Large intestine (tissue), 12 donors: ENCODE results near the gene HSPD1. TPM values are rescaled to one million over a fixed set of nuclear protein-coding genes. Genes with fewer than 3 reads are reported as not detected.

ENCODE experiments used
- DNase-seq, 2 donors: peaks; one replicate each; pipeline versions ENCODE4 v3.0.0 to v3.0.0-alpha.2; 2013
- H3K27ac ChIP-seq: one replicate; pipeline ENCODE4 v1.5.1; 2013; ENCODE audit warnings: low read length
- H3K27me3 ChIP-seq: 2 replicates; pipeline ENCODE4 v1.6.1; 2013; ENCODE audit warnings: low read length; ENCODE audit not compliant: control insufficient read depth, insufficient read depth
- H3K36me3 ChIP-seq: 2 replicates; pipeline ENCODE4 v1.6.1; 2013; ENCODE audit warnings: low read length; ENCODE audit not compliant: control insufficient read depth, insufficient read depth
- H3K4me1 ChIP-seq: one replicate; pipeline ENCODE4 v1.6.1; 2013; ENCODE audit warnings: low read length; ENCODE audit not compliant: control insufficient read depth, insufficient read depth
- H3K4me3 ChIP-seq: one replicate; pipeline ENCODE4 v1.5.1; 2013; ENCODE audit warnings: low read length
- H3K9me3 ChIP-seq: one replicate; pipeline ENCODE4 v1.6.1; 2013; ENCODE audit warnings: mild to moderate bottlenecking, low read depth, low read length, moderate library complexity; ENCODE audit not compliant: control insufficient read depth
- WGBS: methylation state at CpG from one replicate; pipeline ENCODE4 v1.1.5; 2013; ENCODE audit warnings: low lambda C conversion rate; ENCODE audit not compliant: insufficient coverage; 5-methylcytosine and 5-hydroxymethylcytosine counted together
- long read RNA-seq, 11 donors: transcript quantifications; one replicate each; lab custom pipeline, GENCODE V29; 2026
- polyA plus RNA-seq: library from polyadenylated mRNA; unstranded; fragments of 120-200 nt; gene quantifications from one replicate; pipeline ENCODE4 v1.2.1, GENCODE V29; 2013

Gene HSPD1
- polyA plus RNA-seq, result 607 TPM
- long read RNA-seq, donor 1, transcript HSPD1-210 (3 exons, 714 nt), result minor isoform, 9 of 1,081 reads
- long read RNA-seq, donor 1, transcript HSPD1-202 (12 exons, 2,455 nt), result major isoform, 54 of 1,081 reads
- long read RNA-seq, donor 1, partial matches to known transcripts, result 716 of 1,081 reads
- long read RNA-seq, donor 1, other reads (novel, unspliced or antisense), result 299 of 1,081 reads
- long read RNA-seq, donor 2, transcript HSPD1-211 (4 exons, 853 nt), result minor isoform, 6 of 2,183 reads
- long read RNA-seq, donor 2, transcript HSPD1-210 (3 exons, 714 nt), result minor isoform, 24 of 2,183 reads
- long read RNA-seq, donor 2, transcript HSPD1-202 (12 exons, 2,455 nt), result major isoform, 106 of 2,183 reads
- long read RNA-seq, donor 2, partial matches to known transcripts, result 1,362 of 2,183 reads
- long read RNA-seq, donor 2, other reads (novel, unspliced or antisense), result 682 of 2,183 reads
- long read RNA-seq, donor 3, result 0 reads
- long read RNA-seq, donor 4, transcript HSPD1-202 (12 exons, 2,455 nt), result major isoform, 5 of 84 reads
- long read RNA-seq, donor 4, partial matches to known transcripts, result 74 of 84 reads
- long read RNA-seq, donor 4, other reads (novel, unspliced or antisense), result 0 of 84 reads
- long read RNA-seq, donor 5, transcript HSPD1-202 (12 exons, 2,455 nt), result major isoform, 44 of 598 reads
- long read RNA-seq, donor 5, transcript HSPD1-210 (3 exons, 714 nt), result minor isoform, 5 of 598 reads
- long read RNA-seq, donor 5, partial matches to known transcripts, result 360 of 598 reads
- long read RNA-seq, donor 5, other reads (novel, unspliced or antisense), result 184 of 598 reads
- long read RNA-seq, donor 6, transcript HSPD1-202 (12 exons, 2,455 nt), result major isoform, 71 of 1,748 reads
- long read RNA-seq, donor 6, transcript HSPD1-210 (3 exons, 714 nt), result minor isoform, 22 of 1,748 reads
- long read RNA-seq, donor 6, transcript HSPD1-211 (4 exons, 853 nt), result minor isoform, 5 of 1,748 reads
- long read RNA-seq, donor 6, partial matches to known transcripts, result 1,124 of 1,748 reads
- long read RNA-seq, donor 6, other reads (novel, unspliced or antisense), result 522 of 1,748 reads
- long read RNA-seq, donor 7, transcript HSPD1-210 (3 exons, 714 nt), result minor isoform, 17 of 236 reads
- long read RNA-seq, donor 7, transcript HSPD1-202 (12 exons, 2,455 nt), result major isoform, 29 of 236 reads
- long read RNA-seq, donor 7, partial matches to known transcripts, result 187 of 236 reads
- long read RNA-seq, donor 7, other reads (novel, unspliced or antisense), result 0 of 236 reads
- long read RNA-seq, donor 8, transcript HSPD1-202 (12 exons, 2,455 nt), result major isoform, 114 of 1,042 reads
- long read RNA-seq, donor 8, transcript HSPD1-211 (4 exons, 853 nt), result minor isoform, 8 of 1,042 reads
- long read RNA-seq, donor 8, transcript HSPD1-210 (3 exons, 714 nt), result minor isoform, 47 of 1,042 reads
- long read RNA-seq, donor 8, transcript HSPD1-213 (4 exons, 648 nt), result minor isoform, 7 of 1,042 reads
- long read RNA-seq, donor 8, partial matches to known transcripts, result 854 of 1,042 reads
- long read RNA-seq, donor 8, other reads (novel, unspliced or antisense), result 7 of 1,042 reads
- long read RNA-seq, donor 9, transcript HSPD1-202 (12 exons, 2,455 nt), result major isoform, 75 of 1,728 reads
- long read RNA-seq, donor 9, transcript HSPD1-210 (3 exons, 714 nt), result minor isoform, 44 of 1,728 reads
- long read RNA-seq, donor 9, partial matches to known transcripts, result 1,133 of 1,728 reads
- long read RNA-seq, donor 9, other reads (novel, unspliced or antisense), result 467 of 1,728 reads
- long read RNA-seq, donor 10, transcript HSPD1-202 (12 exons, 2,455 nt), result major isoform, 145 of 2,010 reads
- long read RNA-seq, donor 10, transcript HSPD1-211 (4 exons, 853 nt), result minor isoform, 6 of 2,010 reads
- long read RNA-seq, donor 10, transcript HSPD1-210 (3 exons, 714 nt), result minor isoform, 40 of 2,010 reads
- long read RNA-seq, donor 10, partial matches to known transcripts, result 1,701 of 2,010 reads
- long read RNA-seq, donor 10, other reads (novel, unspliced or antisense), result 114 of 2,010 reads
- long read RNA-seq, donor 11, transcript HSPD1-202 (12 exons, 2,455 nt), result major isoform, 72 of 527 reads
- long read RNA-seq, donor 11, transcript HSPD1-210 (3 exons, 714 nt), result minor isoform, 25 of 527 reads
- long read RNA-seq, donor 11, partial matches to known transcripts, result 385 of 527 reads
- long read RNA-seq, donor 11, other reads (novel, unspliced or antisense), result 40 of 527 reads

DNA sequence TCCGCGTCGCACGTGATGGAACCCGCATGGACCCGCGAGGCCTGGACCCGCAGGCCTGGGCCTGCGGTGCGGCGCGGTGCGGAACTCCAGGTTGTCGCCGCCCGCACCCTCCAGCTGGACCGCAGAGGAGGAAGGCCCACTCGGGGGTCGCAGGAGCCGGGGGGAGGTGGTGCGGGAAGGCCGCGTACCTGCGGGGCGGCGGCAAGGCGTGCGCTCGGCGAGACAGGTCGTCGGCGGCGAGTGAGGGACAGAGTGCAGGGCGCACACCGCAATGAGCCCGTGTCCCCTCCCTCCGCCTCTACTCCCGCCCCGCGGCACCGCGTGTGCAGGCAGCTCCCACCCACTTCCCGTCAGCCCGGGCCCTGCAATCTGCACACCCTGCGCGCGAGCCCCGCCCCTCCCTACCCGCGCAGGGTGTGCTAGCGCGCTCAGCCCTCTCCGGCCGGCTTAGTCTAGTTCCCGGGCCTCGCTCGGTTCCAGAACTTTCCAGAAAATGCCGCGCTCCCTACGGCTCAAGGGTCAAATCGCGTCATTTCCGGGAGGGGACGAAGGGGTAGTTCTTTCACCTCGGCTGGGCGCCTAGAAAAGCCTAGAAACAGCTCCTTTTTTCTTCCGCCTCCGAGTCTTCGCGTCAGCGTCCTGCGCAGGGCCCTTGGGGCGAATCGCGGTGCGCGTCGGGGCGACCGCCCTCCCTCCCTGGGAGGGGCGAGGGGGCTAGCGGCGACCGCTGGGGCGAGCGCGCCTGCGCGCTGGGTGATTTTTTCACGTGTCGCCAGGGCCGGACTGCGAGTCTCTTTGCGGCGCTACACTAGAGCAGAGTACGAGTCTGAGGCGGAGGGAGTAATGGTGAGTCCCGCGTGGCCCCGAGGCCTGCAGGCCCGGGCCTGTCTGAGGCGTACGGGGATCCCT is at the start of gene HSPD1, which contains the start of gene HSPE1:
Gene HSPD1 (minus strand): TSS at position 247 of the 909 bp plus-strand sequence. CDS start 992 bp downstream, outside the sequence.
Gene HSPE1 (plus strand): TSS at position 786 of the 909 bp plus-strand sequence. CDS start 58 bp downstream, at position 844.
- Histone ChIP-seq H3K4me1 (peaks cover 7% of the 10 kb centered on the region), H3K27ac (peak within 1 kb of the TSS; percentile 98), H3K36me3 (peaks cover 39% of the 10 kb centered on the region), H3K9me3 (no peaks in the 10 kb centered on the region), H3K27me3 (no peaks in the 10 kb centered on the region), H3K4me3 (peak within 1 kb of the TSS; percentile 71)
- peak; percentile 99 to 100 for DNase-seq
- no CpG with 5 or more reads among the region's 104 CpGs for WGBS

DNA sequence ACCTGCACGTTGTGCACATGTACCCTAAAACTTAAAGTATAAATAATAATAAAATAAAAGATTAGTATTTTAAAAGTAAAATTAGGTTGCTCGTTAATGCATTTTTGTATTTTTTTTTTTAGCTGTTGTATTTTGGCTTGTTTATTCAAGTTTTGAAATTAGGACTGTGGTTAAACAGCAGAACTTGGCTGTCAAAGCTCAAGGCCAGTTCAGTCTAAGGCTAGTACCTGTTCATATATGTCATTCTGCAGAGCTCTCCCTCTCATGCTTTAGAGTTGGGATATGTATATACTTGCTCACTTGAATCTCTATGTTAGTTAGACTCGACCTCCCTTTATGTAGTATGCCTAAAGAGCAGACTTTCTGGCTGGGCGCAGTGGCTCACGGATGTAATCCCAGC is 48.9 kb upstream of the HSPD1 start:
- DNase-seq, result no peak
- H3K4me1 ChIP-seq, result no peaks in the 10 kb centered on the region
- H3K27ac ChIP-seq, result no peak overlapping the region
- H3K4me3 ChIP-seq, result no peak overlapping the region
- 100% methylated on average over 1 of the region's 5 CpGs for WGBS
- H3K27me3 ChIP-seq, result no peaks in the 10 kb centered on the region
- H3K36me3 ChIP-seq, result peaks cover 40% of the 10 kb centered on the region
- no peaks in the 10 kb centered on the region for H3K9me3 ChIP-seq

DNA sequence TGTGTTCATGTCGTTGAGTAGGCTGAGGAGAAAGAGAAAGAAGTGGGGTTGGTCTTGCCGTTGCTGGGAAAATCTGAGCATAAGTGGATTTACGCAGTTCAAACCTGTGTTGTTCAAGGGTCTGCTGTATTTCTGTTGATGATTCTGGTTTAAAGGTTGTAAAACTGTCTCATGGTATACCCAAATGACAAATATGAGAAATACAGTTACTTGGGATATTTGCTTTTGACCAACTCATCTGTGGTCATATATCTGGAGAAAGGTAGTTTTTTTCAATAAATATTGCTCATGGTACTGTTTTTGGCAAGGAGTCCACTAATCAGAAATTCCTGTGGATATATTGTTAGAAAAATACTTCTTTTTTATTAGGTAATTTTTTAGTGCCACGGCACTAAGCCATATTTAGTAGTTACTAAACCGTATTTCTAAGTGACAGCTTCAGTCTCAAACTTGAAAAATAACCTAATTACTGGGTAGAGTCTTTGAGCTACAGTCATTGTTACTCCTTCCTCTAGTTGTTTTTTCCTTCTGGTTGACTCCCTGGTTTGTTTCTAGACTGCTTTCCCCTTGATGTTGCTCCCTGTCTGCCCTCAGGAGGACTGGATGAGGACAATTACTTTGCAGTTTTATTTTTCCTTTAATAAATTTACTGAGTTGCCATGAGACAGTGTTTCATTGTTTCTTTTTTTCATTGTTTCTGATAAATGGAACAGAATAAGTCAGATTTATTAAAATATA is 47.7 kb upstream of the HSPD1 start:
- H3K36me3 ChIP-seq, result peaks cover 47% of the 10 kb centered on the region
- H3K27me3 ChIP-seq, result no peaks in the 10 kb centered on the region
- DNase-seq, result no peak
- WGBS, result 83% methylated on average over 1 of the region's 5 CpGs
- H3K4me1 ChIP-seq, result no peaks in the 10 kb centered on the region
- no peak overlapping the region for H3K27ac ChIP-seq
- no peaks in the 10 kb centered on the region for H3K9me3 ChIP-seq
- no peak overlapping the region for H3K4me3 ChIP-seq

- no peak for DNase-seq
- Histone ChIP-seq H3K36me3 (peaks cover 44% of the 10 kb centered on the region), H3K4me1 (no peaks in the 10 kb centered on the region), H3K27me3 (no peaks in the 10 kb centered on the region), H3K27ac (no peak overlapping the region), H3K4me3 (no peak overlapping the region), H3K9me3 (no peaks in the 10 kb centered on the region)
- WGBS, result 100% methylated on average over 1 of the region's 3 CpGs
These were observed 43.6 kb upstream of the HSPD1 start for GRCh38 chr2:197543206-197543605.

GRCh38 chr2:197539734-197540133 is 40.1 kb upstream of the HSPD1 start:
- Histone ChIP-seq H3K4me1 (no peaks in the 10 kb centered on the region), H3K27ac (no peak overlapping the region), H3K27me3 (no peaks in the 10 kb centered on the region), H3K4me3 (no peak overlapping the region), H3K36me3 (peaks cover 48% of the 10 kb centered on the region), H3K9me3 (no peaks in the 10 kb centered on the region)
- no CpG with 5 or more reads among the region's 1 CpG for WGBS
- no peak for DNase-seq

DNA sequence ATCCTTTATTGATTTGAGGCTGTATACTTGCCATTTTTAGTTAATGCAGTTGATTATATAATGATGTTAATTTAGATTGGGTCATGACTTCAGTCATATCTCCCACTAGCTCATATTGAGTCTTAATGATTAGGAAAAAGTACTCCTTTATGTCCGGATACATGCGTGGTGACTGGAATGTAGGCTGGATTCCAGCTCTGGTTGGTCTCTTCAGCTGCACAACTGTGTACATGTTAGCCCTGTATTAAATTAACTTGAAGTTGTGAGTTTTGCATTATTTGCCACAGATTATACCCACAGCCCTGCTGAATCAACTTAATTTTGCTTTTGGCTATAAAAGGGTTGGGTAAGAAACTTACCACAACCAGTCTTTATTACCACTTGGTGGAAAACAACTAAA is 38.8 kb upstream of the HSPD1 start:
- Histone ChIP-seq H3K4me3 (no peak overlapping the region), H3K4me1 (no peaks in the 10 kb centered on the region), H3K36me3 (peaks cover 38% of the 10 kb centered on the region), H3K27ac (no peak overlapping the region), H3K9me3 (no peaks in the 10 kb centered on the region), H3K27me3 (no peaks in the 10 kb centered on the region)
- no peak for DNase-seq
- no CpG with 5 or more reads among the region's 2 CpGs for WGBS

DNA sequence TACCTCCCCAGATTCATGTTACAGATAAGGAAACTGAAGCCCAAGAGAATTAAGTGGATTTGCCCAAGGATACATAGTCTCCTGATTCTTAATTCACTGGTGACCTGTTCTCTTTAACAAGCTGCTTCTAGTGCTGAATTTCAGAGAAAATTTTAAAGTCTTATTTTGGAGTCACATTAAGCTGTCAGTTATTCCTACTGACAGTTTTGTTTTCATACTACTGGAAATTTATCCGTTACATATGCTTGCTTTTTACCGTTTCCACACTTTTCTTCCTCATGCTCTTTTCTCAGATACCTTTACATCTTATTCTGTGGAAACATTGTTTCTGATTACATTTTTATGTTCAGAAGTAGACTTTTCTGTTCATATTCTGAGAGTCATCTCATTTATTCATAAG is 17.5 kb upstream of the HSPD1 start:
- Histone ChIP-seq H3K4me3 (peak overlapping the region; percentile 66), H3K27me3 (no peaks in the 10 kb centered on the region), H3K36me3 (peaks cover 5% of the 10 kb centered on the region), H3K27ac (no peak overlapping the region), H3K9me3 (peaks cover 4% of the 10 kb centered on the region), H3K4me1 (peaks cover 9% of the 10 kb centered on the region)
- no CpG with 5 or more reads among the region's 2 CpGs for WGBS
- no peak for DNase-seq

DNA sequence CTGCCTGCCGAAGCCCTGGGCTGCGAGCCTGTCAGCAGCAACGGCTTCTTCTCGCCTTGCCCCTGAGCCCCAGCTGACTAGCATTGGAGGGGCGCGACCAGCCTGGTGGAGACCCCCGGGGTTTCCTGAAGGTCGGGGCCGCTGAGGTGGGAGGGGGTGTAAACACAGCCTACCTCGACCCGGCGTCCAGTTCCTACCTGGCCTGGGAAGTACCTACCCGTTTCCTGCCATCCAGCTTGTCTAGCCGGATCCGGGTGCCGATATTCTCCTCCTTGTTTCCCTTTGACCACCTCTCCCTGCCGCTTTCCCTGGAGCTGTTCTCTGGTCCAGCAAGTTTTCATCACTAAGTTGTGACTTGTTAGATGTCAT is 16.7 kb upstream of the HSPD1 start:
- Histone ChIP-seq H3K27me3 (no peaks in the 10 kb centered on the region), H3K27ac (peak overlapping the region; percentile 96), H3K4me3 (peak overlapping the region; percentile 66), H3K36me3 (peaks cover 5% of the 10 kb centered on the region), H3K4me1 (peaks cover 9% of the 10 kb centered on the region), H3K9me3 (peaks cover 4% of the 10 kb centered on the region)
- DNase-seq, result no peak
- no CpG with 5 or more reads among the region's 17 CpGs for WGBS
